GM18873 (cell line): ENCODE data around the gene CAMP.
"Not testable (repeated sequence)": the region's sequence is repeated elsewhere in the genome, so short reads cannot be mapped to it uniquely, and the experiment has no call there.

Experiments used
- ATAC-seq: cut with Tn5 transposase; IDR thresholded peaks from one replicate; pipeline ENCODE4 v1.9.1; 2021; ENCODE audit warnings: mild to moderate bottlenecking, moderate library complexity, moderate number of reproducible peaks; ENCODE audit not compliant: unreplicated experiment, low FRiP score

CAMP gene

GRCh38 chr3:48211776-48212175 lies 11.5 kb upstream of the CAMP start:
- ATAC-seq = not testable (repeated sequence)

GRCh38 chr3:48214225-48214624 lies 9.1 kb upstream of the CAMP start:
- ATAC-seq = no peak

- ATAC-seq = no peak
These were observed 8.3 kb upstream of the CAMP start for GRCh38 chr3:48215019-48215418.

GRCh38 chr3:48215466-48215865 lies 7.8 kb upstream of the CAMP start:
- ATAC-seq = no peak

GRCh38 chr3:48215876-48216275 lies 7.4 kb upstream of the CAMP start:
- ATAC-seq = no peak

- ATAC-seq = no peak
These were observed 5.8 kb upstream of the CAMP start for GRCh38 chr3:48217449-48217848.

- no peak for ATAC-seq
These were observed 4.8 kb upstream of the CAMP start for GRCh38 chr3:48218537-48218936.

GRCh38 chr3:48219543-48219942 lies 3.8 kb upstream of the CAMP start:
- no peak for ATAC-seq

GRCh38 chr3:48220746-48221145 lies 2.5 kb upstream of the CAMP start:
- no peak for ATAC-seq

- ATAC-seq = no peak
These were observed 2.3 kb downstream of the CAMP start for GRCh38 chr3:48225587-48225986.

- ATAC-seq = no peak
These were observed 3.6 kb downstream of the CAMP start for GRCh38 chr3:48226939-48227338.

GRCh38 chr3:48232232-48232631 lies 8.9 kb downstream of the CAMP start:
- no peak for ATAC-seq

- no peak for ATAC-seq
These were observed 9.4 kb downstream of the CAMP start for GRCh38 chr3:48232734-48233133.

- no peak for ATAC-seq
These were observed 10.2 kb downstream of the CAMP start for GRCh38 chr3:48233542-48233941.

- no peak for ATAC-seq
These were observed 13.2 kb downstream of the CAMP start for GRCh38 chr3:48236531-48236930.

- ATAC-seq = no peak
These were observed 15.3 kb downstream of the CAMP start for GRCh38 chr3:48238531-48239085.

- no peak for ATAC-seq
These were observed 17.0 kb downstream of the CAMP start for GRCh38 chr3:48240000-48240963.

GRCh38 chr3:48241796-48242455 lies 18.6 kb downstream of the CAMP start:
- ATAC-seq = no peak

- ATAC-seq = no peak
These were observed 20.6 kb downstream of the CAMP start for GRCh38 chr3:48243886-48244285.

GRCh38 chr3:48244461-48244860 lies 21.2 kb downstream of the CAMP start:
- ATAC-seq = no peak

GRCh38 chr3:48245136-48245535 lies 21.8 kb downstream of the CAMP start:
- ATAC-seq = no peak
